Natural killer cell (primary cell): ENCODE data around the gene CYP2C8. TPM values are rescaled to one million over a fixed set of nuclear protein-coding genes. Genes with fewer than 3 reads are reported as not detected.

Experiments
- ATAC-seq, 3 donors: fragments of 150-1000 bp in 2 of 3; fragments of 200-7000 bp in 1 of 3; cut with Tn5 transposase; 1 replicate in 1 of 3; 2 replicates in 2 of 3; pipeline ENCODE4 v1.10.0; 2021; ENCODE audit warnings: mild to moderate bottlenecking in 2 of 3, moderate library complexity in 2 of 3
- DNase-seq, 2 donors: peaks; one replicate each; pipeline versions ENCODE4 v3.0.0 to v3.0.0-alpha.2; 2013 to 2021; ENCODE audit warnings: mixed read lengths in 1 of 2
- H3K27ac ChIP-seq: one replicate; pipeline ENCODE4 v1.5.1; 2013; ENCODE audit warnings: mild to moderate bottlenecking, low read length
- H3K27me3 ChIP-seq: one replicate; pipeline ENCODE4 v1.6.1; 2013; ENCODE audit warnings: low read length; ENCODE audit not compliant: control insufficient read depth, insufficient read depth
- H3K36me3 ChIP-seq: one replicate; pipeline ENCODE4 v1.6.1; 2013; ENCODE audit warnings: low read length; ENCODE audit not compliant: control insufficient read depth, insufficient read depth
- H3K4me1 ChIP-seq: one replicate; pipeline ENCODE4 v1.6.1; 2013; ENCODE audit warnings: low read length; ENCODE audit not compliant: control insufficient read depth, insufficient read depth
- H3K4me3 ChIP-seq: one replicate; pipeline ENCODE4 v1.5.1; 2013; ENCODE audit warnings: low read length
- H3K9me3 ChIP-seq: one replicate; pipeline ENCODE4 v1.6.1; 2013; ENCODE audit warnings: low read length; ENCODE audit not compliant: control insufficient read depth, insufficient read depth
- H3K27ac Mint-ChIP-seq, 2 donors: one replicate each; pipeline ENCODE4 v1.8.0; 2022; ENCODE audit warnings: mild to moderate bottlenecking in 2 of 2, mixed read lengths in 2 of 2, moderate library complexity in 1 of 2
- H3K27me3 Mint-ChIP-seq, 2 donors: one replicate each; pipeline ENCODE4 v1.8.0; 2022; ENCODE audit warnings: low read depth in 2 of 2, mixed read lengths in 2 of 2
- H3K36me3 Mint-ChIP-seq: one replicate; pipeline ENCODE4 v1.8.0; 2022; ENCODE audit warnings: mixed read lengths
- H3K4me1 Mint-ChIP-seq, 2 donors: one replicate each; pipeline ENCODE4 v1.8.0; 2022; ENCODE audit warnings: mixed read lengths in 2 of 2
- H3K4me3 Mint-ChIP-seq: one replicate; pipeline ENCODE4 v1.8.0; 2022; ENCODE audit warnings: mild to moderate bottlenecking, moderate library complexity, mixed read lengths
- H3K9me3 Mint-ChIP-seq, 2 donors: one replicate each; pipeline ENCODE4 v1.8.0; 2022; ENCODE audit warnings: mixed read lengths in 2 of 2
- CTCF ChIP-seq: fragments of 200-600 bp; IDR thresholded peaks from one replicate; pipeline ENCODE4 v1.8.0; 2022; ENCODE audit warnings: antibody characterized with exemption
- WGBS: methylation state at CpG from one replicate; pipeline ENCODE4 v1.1.7; 2013; ENCODE audit warnings: missing lambda C conversion rate; ENCODE audit not compliant: insufficient coverage; 5-methylcytosine and 5-hydroxymethylcytosine counted together
- intact Hi-C: fragments of 100-400 bp; cut with micrococcal nuclease; formaldehyde crosslinking; loops from one replicate; pipeline ENCODE4 v1.14.2; 2022
- total RNA-seq, 4 donors: library from RNA; stranded (reverse); fragments of 120-200 nt in 1 of 4; gene quantifications; one replicate each; pipeline versions ENCODE4 v1.2.3 to v1.2.4, GENCODE V29; 2013 to 2022

Gene CYP2C8
- total RNA-seq, 3 donors from 2014 or later (not counting 1 experiment from before 2014, with no cell fraction given) = 0.23 to 0.49 (median 0.45) TPM

- Histone ChIP-seq H3K36me3 (no peaks in the 10 kb centered on the region), H3K27me3 (no peaks in the 10 kb centered on the region), H3K4me1 (no peaks in the 10 kb centered on the region), H3K27ac (no peak overlapping the region), H3K4me3 (no peak overlapping the region), H3K9me3 (no peaks in the 10 kb centered on the region)
- no peak for DNase-seq
- Mint-ChIP-seq H3K4me1 (no peaks in the 10 kb centered on the region), H3K27ac (no peak overlapping the region), H3K9me3 (peaks cover 3 to 14% of the 10 kb centered on the region in 2 donors), H3K27me3 (no peaks in the 10 kb centered on the region), H3K36me3 (peaks cover 6% of the 10 kb centered on the region), H3K4me3 (no peak overlapping the region)
- intact Hi-C loops = no loop called here
- no peak for ATAC-seq
- TF ChIP-seq CTCF = no peak
- 88% methylated on average over 2 of the region's 2 CpGs for WGBS
These were observed 42.8 kb downstream of the CYP2C8 start for GRCh38 chr10:95026461-95026860.

GRCh38 chr10:94997741-94998174, 71.5 kb downstream of the CYP2C8 start:
- Mint-ChIP-seq H3K27me3 (no peaks in the 10 kb centered on the region), H3K4me3 (no peak overlapping the region), H3K4me1 (no peaks in the 10 kb centered on the region), H3K36me3 (no peaks in the 10 kb centered on the region), H3K9me3 (peaks cover 5% of the 10 kb centered on the region in 2 donors), H3K27ac (no peak overlapping the region)
- Histone ChIP-seq H3K36me3 (no peaks in the 10 kb centered on the region), H3K4me3 (no peak overlapping the region), H3K4me1 (no peaks in the 10 kb centered on the region), H3K9me3 (no peaks in the 10 kb centered on the region), H3K27me3 (no peaks in the 10 kb centered on the region), H3K27ac (no peak overlapping the region)
- TF ChIP-seq CTCF = no peak
- WGBS = 87% methylated on average over 6 of the region's 6 CpGs
- DNase-seq = no peak
- intact Hi-C loops = no loop called here
- no peak for ATAC-seq

GRCh38 chr10:94992811-94993210, 76.5 kb downstream of the CYP2C8 start:
- H3K27me3 Mint-ChIP-seq = no peaks in the 10 kb centered on the region

More at GRCh38 chr10:94992811-94993210, 76.5 kb downstream of the CYP2C8 start:
- DNase-seq (no peak), ATAC-seq (no peak)
- TF ChIP-seq CTCF = no peak
- no peak overlapping the region for H3K4me3 Mint-ChIP-seq
- no peak overlapping the region for H3K27ac Mint-ChIP-seq
- H3K4me1 ChIP-seq = no peaks in the 10 kb centered on the region
- no peaks in the 10 kb centered on the region for H3K36me3 ChIP-seq
- no peaks in the 10 kb centered on the region for H3K36me3 Mint-ChIP-seq
- no peaks in the 10 kb centered on the region for H3K4me1 Mint-ChIP-seq
- WGBS = 93% methylated on average over 4 of the region's 4 CpGs
- H3K27me3 ChIP-seq = no peaks in the 10 kb centered on the region
- no peak overlapping the region for H3K4me3 ChIP-seq
- H3K9me3 ChIP-seq = no peaks in the 10 kb centered on the region
- no peak overlapping the region for H3K27ac ChIP-seq
- intact Hi-C loops = no loop called here
- H3K9me3 Mint-ChIP-seq = peaks cover 12 to 17% of the 10 kb centered on the region in 2 donors
